ENCODE results near the gene BAG3.
"Not testable (repeated sequence)": the region's sequence is repeated elsewhere in the genome, so short reads cannot be mapped to it uniquely, and the experiment has no call there.

Gene BAG3

DNA sequence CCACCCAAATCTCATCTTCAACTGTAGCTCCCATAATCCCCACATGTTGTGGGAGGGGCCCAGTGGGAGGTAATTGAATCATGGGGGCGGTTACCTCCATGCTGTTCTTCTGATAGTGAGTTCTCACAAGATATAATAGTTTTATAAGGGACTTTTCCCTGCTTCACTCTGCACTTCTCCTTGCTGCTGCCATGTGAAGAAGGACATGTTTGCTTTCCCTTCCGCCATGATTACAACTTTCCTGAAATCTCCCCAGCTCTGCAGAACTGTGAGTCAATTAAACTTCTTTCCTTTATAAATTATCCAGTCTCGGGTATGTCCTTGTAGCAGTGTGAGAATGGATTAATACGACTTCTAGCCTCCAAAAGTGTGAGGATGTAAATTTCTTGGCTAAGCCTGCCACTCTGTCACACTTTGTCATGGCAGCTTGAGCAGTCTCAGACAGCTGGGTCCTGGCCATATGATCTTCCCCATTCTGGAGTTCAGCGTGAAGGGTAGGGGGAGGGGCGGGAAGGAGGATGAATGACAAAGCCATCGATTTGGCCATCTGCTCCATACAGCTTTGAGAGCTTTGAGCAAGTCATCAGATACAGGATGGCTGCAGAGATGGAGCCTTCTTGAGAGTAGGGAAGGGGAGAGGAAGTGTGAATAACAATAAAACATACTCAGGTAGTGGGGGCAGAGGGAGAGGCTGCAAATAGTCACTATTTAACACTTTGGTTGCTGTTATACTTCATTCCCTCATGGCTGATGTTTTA, 55.5 kb downstream of the BAG3 start:
- no peak overlapping the region for H3K4me3 ChIP-seq (ENCODE audit: low read length)
- DNase-seq (ENCODE audit: low read depth): no peak
- no peak for TF ChIP-seq CTCF (conservative IDR thresholded peaks at IDR 0.05; ENCODE audit: low read length)

GRCh38 chr10:119707331-119707730, 56.2 kb downstream of the BAG3 start:
- not testable (repeated sequence) for H3K4me3 ChIP-seq (ENCODE audit: low read length); DNase-seq (ENCODE audit: low read depth)

GRCh38 chr10:119710935-119711334, 59.8 kb downstream of the BAG3 start:
- not testable (repeated sequence) for DNase-seq (ENCODE audit: low read depth); H3K4me3 ChIP-seq (ENCODE audit: low read length)

- no peak for TF ChIP-seq CTCF (conservative IDR thresholded peaks at IDR 0.05; ENCODE audit: low read length)
- no peak for DNase-seq (ENCODE audit: low read depth)
- no peak overlapping the region for H3K4me3 ChIP-seq (ENCODE audit: low read length)
Measured at GRCh38 chr10:119713744-119714483, 62.7 kb downstream of the BAG3 start.

DNA sequence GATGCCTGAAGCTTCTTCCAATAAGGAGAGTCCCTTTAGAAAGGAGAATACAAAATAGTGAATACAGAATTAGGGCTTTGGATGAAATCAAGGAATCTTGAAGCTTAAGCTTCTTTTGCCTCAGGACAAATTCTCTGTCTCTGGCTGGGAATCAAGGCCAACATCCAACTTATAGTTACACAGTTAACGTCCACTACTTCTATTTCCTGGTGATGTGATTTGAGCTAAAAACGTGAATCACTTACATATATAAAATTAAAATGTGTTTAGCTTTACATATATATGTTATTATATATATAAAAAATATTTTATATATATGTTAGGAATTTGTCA, 63.3 kb downstream of the BAG3 start:
- no peak overlapping the region for H3K4me3 ChIP-seq (ENCODE audit: low read length)
- TF ChIP-seq CTCF (conservative IDR thresholded peaks at IDR 0.05; ENCODE audit: low read length): no peak
- DNase-seq (ENCODE audit: low read depth): no peak

DNA sequence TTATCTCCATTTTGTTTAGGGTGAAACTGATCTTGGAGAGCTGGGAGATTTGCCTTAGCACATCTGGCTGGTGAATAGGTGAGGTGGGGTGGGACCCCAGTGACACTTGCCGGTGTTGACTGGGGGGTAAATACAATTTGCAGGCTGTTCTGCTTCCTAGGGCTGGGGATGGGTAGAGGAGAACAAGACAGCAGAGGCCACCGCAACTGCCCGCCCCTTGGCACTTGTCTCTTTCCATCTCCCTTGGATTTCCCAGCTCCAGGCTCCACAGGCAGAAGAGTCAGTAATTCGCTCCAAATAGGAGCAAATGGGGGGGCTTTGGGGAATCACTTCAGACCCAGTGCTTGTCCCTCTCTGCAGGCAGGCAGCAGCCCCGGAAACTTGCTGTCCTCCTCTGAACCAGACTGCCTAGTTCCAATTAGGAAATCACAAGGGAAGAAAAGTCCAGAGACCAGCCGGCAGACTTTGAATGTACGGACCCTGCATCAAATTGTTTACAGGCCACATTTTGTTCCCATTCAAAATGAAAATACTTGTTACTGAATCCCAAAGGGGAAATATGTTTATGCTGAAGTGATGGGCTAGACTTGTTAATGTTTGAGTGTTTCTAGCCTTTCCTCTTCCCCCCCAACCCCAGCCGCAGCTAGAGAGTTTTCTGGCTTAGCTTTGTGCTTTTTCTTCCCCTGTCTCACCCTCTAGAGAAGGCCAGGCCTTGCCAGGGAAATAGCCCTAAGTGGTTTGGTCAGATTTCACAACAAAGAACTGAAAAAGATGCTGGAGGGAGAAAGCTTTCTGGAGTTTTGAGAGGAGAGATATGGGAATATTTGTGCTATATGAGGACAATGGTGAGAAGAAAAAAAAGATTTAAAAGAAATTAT, 64.7 kb downstream of the BAG3 start:
- H3K4me3 ChIP-seq (ENCODE audit: low read length): no peak overlapping the region
- no peak for TF ChIP-seq CTCF (conservative IDR thresholded peaks at IDR 0.05; ENCODE audit: low read length)
- peak; percentile 28 for DNase-seq (ENCODE audit: low read depth)

GRCh38 chr10:119723161-119723560, 72.0 kb downstream of the BAG3 start:
- TF ChIP-seq CTCF (conservative IDR thresholded peaks at IDR 0.05; ENCODE audit: low read length): no peak
- H3K4me3 ChIP-seq (ENCODE audit: low read length): no peak overlapping the region
- no peak for DNase-seq (ENCODE audit: low read depth)
